Esophagus muscularis mucosa (tissue), 4 donors: ENCODE data around the gene LRMDA.

Source experiments
- EP300 ChIP-seq: sonication (generic); formaldehyde crosslinking; IDR thresholded peaks from one replicate; pipeline ENCODE4 v1.6.1; 2017; ENCODE audit warnings: antibody characterized with exemption
- POLR2A ChIP-seq: fragments of 450-650 bp; IDR thresholded peaks from one replicate; pipeline ENCODE4 v1.6.1; 2017; ENCODE audit warnings: antibody characterized with exemption, moderate library complexity, mild to moderate bottlenecking, low read depth
- POLR2AphosphoS5 ChIP-seq, 2 donors: sonication (generic); formaldehyde crosslinking; IDR thresholded peaks; one replicate each; pipeline ENCODE4 v1.6.1; 2017; ENCODE audit warnings: antibody characterized with exemption in 2 of 2
- TF ChIP-seq, protein P1 (sequence below), 3 experiments: fragments of 200-600 bp in 2 of 3; fragments of 450-650 bp in 1 of 3; sonication (generic) in 2 of 3; IDR thresholded peaks; one replicate each; pipeline ENCODE4 v1.5.1; 2017 to 2019; ENCODE audit warnings: antibody characterized with exemption in 3 of 3, mild to moderate bottlenecking in 2 of 3, moderate library complexity in 1 of 3

DNA sequence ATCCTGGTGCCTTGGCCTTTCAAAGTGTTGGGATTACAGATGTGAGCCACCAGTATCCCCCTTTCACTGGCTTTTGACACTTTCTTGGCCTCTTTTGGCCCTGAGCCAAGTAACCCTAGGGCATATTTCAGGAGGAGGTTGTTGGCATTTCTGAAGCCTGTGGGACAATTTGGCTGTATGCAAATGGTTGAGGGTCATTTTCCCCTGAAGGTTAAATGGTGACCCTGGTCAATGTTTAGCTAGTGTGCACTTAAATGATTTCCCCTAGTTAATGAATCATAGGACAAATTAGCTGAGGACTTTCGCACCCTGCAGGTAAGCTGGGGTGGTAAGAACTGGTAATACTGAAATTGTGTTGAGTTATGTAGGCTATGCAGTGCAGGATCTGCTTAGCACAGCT is 660.5 kb downstream of the LRMDA start:
- TF ChIP-seq POLR2AphosphoS5 (IDR thresholded peaks at IDR 0.05) (no peak), EP300 (no peak), POLR2A (no peak)
- TF ChIP-seq, protein P1, sequence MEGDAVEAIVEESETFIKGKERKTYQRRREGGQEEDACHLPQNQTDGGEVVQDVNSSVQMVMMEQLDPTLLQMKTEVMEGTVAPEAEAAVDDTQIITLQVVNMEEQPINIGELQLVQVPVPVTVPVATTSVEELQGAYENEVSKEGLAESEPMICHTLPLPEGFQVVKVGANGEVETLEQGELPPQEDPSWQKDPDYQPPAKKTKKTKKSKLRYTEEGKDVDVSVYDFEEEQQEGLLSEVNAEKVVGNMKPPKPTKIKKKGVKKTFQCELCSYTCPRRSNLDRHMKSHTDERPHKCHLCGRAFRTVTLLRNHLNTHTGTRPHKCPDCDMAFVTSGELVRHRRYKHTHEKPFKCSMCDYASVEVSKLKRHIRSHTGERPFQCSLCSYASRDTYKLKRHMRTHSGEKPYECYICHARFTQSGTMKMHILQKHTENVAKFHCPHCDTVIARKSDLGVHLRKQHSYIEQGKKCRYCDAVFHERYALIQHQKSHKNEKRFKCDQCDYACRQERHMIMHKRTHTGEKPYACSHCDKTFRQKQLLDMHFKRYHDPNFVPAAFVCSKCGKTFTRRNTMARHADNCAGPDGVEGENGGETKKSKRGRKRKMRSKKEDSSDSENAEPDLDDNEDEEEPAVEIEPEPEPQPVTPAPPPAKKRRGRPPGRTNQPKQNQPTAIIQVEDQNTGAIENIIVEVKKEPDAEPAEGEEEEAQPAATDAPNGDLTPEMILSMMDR (IDR thresholded peaks at IDR 0.05), result no peak
